ENCODE measurements around the gene FAM180A.

Gene FAM180A

DNA sequence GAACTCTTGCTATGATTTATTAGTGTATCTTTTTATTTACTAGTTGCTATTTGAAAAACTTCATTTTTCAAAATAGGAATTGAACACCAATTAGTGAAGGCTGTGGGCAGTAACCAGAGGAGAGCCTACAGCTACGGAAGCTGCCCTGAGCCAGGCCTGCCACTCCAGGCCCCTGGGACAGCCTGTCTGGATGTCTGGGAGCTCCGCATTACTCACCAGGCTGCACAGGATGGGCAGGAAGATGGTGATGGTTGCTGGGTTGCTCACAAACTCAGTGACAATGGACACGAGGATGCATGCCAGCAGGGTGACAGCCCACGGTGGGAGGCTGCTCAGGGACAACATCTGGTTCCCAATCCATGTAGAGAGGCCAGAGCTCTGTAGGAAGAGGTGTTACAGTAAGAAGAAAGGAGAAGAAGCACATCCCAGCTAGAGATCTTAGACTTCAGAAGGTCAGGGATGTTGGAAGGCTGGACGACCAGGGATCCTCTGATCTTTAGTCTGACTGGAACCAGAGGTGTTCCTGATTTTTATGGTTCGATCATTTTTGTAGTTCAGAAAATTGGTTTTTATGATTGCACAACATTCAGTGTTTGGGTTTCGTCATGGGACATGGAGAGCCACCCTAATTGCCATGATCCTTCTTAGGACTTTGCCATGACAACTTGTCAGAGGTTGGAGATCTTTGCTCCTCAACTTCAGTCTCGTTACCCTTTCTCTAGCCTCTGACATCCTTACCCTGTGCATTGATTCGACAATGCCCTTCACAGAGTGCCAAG, 63.1 kb downstream of the FAM180A start:
- no peak for DNase-seq (ENCODE audit: low read depth in 1 of 2, low spot score in 1 of 2)

DNA sequence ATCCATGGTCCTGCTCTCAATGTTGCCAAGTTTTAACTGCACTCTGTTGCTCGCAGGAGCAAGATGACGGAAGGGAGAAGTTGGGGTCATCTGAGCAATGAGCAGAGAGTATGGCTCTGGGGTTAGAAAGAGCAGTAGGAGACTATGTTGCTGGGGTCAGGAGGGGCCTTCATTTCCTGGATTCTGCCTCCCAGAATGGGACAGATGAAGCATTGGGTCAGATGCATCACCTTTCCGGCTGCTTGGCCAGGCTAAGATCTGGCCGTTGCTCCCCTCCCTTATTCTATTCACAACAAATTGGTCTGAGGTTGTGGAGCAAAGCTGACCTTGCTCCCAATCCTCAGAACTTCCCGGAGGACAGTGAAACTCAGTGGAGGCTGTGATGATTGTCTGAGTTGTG, 63.9 kb downstream of the FAM180A start:
- no peak for DNase-seq (ENCODE audit: low read depth in 1 of 2, low spot score in 1 of 2)

DNA sequence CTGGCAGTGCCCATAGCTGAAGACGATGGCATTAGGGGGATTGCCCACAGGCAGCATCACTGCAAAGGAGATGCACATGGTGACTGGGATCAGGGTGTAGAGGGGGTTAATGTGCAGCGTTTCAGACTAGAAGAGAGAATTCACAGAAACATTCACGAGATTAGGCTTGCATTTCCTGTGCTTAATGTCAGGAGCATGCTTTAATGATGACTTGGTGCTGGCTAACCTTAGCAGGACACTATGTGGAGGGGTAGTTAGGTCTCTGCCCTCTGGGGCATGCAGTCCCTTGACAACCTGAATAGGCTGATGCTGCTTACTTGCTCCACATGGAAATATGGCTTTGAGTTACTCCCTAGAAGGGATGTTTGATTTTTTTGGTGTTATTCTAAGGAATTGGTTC, 64.5 kb downstream of the FAM180A start:
- DNase-seq (ENCODE audit: low read depth in 1 of 2, low spot score in 1 of 2), result no peak

DNA sequence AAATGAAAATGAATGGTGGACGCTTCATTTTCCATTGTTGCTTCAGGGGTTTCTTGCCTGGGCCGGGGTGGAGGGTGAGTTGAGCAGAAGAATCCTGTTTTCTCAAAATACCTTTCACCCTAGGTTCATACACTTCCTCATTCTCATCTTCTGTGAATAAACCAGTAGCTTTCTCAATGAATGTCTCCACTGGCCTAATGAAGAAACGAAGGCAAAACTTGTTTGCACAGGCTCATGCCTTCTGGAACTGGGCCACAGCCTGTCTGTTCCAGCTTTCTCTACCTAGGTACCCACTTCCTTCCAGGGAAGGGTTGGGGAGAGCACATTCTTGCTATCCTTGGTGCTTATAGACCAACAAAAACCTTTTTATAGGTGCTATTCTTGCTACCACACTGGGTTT, 65.0 kb downstream of the FAM180A start:
- DNase-seq (ENCODE audit: low read depth in 1 of 2, low spot score in 1 of 2), result no peak

DNA sequence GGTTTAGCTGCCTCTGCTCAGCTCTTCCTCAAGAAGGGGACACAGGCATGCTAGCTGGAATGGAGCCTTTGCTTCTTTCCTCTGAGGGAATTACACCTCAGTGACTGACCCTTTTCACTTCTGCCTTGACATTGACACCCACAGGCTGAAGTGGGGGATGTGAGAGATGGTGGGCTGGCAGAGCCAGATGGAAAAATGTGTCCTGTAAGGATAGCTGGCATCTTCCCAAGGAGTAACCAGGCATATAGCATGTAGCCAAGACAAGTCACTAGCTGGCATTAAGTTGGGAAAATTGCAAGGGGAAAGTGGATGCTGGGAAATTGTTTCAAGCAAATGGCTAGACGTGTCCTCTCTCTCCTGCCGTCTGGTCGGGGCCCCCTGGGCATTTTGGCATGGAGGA, 66.4 kb downstream of the FAM180A start:
- DNase-seq (ENCODE audit: low read depth in 1 of 2, low spot score in 1 of 2), result no peak

- no peak for DNase-seq (ENCODE audit: low read depth in 1 of 2, low spot score in 1 of 2)
Observed at GRCh38 chr7:135681762-135682161, 66.9 kb downstream of the FAM180A start.
